Measurements from ENCODE around the gene KRT6B.
"Not testable (repeated sequence)": the region's sequence is repeated elsewhere in the genome, so short reads cannot be mapped to it uniquely, and the experiment has no call there.

KRT6B gene

GRCh38 chr12:52464897-52465296, 13.0 kb upstream of the KRT6B start:
- no peak for DNase-seq

- no peak for DNase-seq
Measured at GRCh38 chr12:52461693-52462092, 9.7 kb upstream of the KRT6B start.

- DNase-seq, result no peak
Measured at GRCh38 chr12:52458861-52459260, 6.9 kb upstream of the KRT6B start.

- no peak for DNase-seq
Measured at GRCh38 chr12:52455821-52456220, 3.9 kb upstream of the KRT6B start.

GRCh38 chr12:52454411-52455201, 2.7 kb upstream of the KRT6B start:
- DNase-seq, result no peak

- no peak for DNase-seq
Measured at GRCh38 chr12:52448228-52448627, 3.7 kb downstream of the KRT6B start.

- not testable (repeated sequence) for DNase-seq
Measured at GRCh38 chr12:52447196-52447595, 4.8 kb downstream of the KRT6B start.

- DNase-seq, result no peak
Measured at GRCh38 chr12:52446367-52447045, 5.4 kb downstream of the KRT6B start.

- no peak for DNase-seq
Measured at GRCh38 chr12:52445876-52446275, 6.1 kb downstream of the KRT6B start.

GRCh38 chr12:52444647-52445595, 7.0 kb downstream of the KRT6B start:
- no peak for DNase-seq

- DNase-seq, result no peak
Measured at GRCh38 chr12:52443966-52444365, 8.0 kb downstream of the KRT6B start.

GRCh38 chr12:52442600-52443061, 9.3 kb downstream of the KRT6B start:
- DNase-seq, result no peak

GRCh38 chr12:52441320-52441911, 10.5 kb downstream of the KRT6B start:
- DNase-seq, result no peak

GRCh38 chr12:52440821-52441319, 11.1 kb downstream of the KRT6B start:
- no peak for DNase-seq

GRCh38 chr12:52439845-52440244, 12.1 kb downstream of the KRT6B start:
- no peak for DNase-seq

GRCh38 chr12:52439420-52439819, 12.5 kb downstream of the KRT6B start:
- no peak for DNase-seq

GRCh38 chr12:52438305-52439301, 13.3 kb downstream of the KRT6B start:
- DNase-seq, result no peak

GRCh38 chr12:52437508-52437907, 14.4 kb downstream of the KRT6B start:
- no peak for DNase-seq

- no peak for DNase-seq
Measured at GRCh38 chr12:52436828-52437474, 15.0 kb downstream of the KRT6B start.

- DNase-seq, result no peak
Measured at GRCh38 chr12:52436000-52436827, 15.7 kb downstream of the KRT6B start.

Data from GDM1 (cell line).